ENCODE data around the gene VAMP8.

The VAMP8 gene

DNA sequence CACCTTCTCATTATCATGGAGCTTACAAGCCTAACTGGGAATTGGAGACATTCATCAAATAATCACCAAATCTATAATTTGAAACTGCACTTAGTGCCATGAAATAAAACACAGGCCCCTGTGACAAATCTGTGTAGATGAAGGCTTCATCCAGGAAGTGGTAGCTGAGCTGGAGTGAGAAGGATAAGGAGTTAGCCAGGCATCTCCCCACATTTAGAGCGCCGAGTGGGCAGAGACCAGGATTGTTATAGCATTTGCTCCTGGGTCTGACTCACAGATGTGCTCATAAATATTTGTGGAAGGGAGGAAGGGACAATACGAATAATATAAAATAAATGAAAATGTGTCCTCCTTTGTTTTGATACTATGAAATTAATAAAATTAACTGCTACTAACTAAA is 40.9 kb upstream of the VAMP8 start:
- Histone ChIP-seq H3K9me3 (ENCODE audit: control insufficient read depth, insufficient read depth, low read length) (no peaks in the 10 kb centered on the region), H3K27me3 (ENCODE audit: control insufficient read depth, low read length) (no peaks in the 10 kb centered on the region), H3K4me1 (ENCODE audit: control insufficient read depth, low read length) (peaks cover 30% of the 10 kb centered on the region), H3K27ac (ENCODE audit: low read depth, low read length) (no peak overlapping the region), H3K79me2 (ENCODE audit: control insufficient read depth, low read length) (peaks cover 53% of the 10 kb centered on the region), H3K4me2 (ENCODE audit: low read length) (peak overlapping the region; percentile 98), H4K20me1 (ENCODE audit: control insufficient read depth, insufficient read depth, low read depth, low read length) (peaks cover 19% of the 10 kb centered on the region), H3F3A (ENCODE audit: control insufficient read depth, insufficient read depth) (peaks cover 25% of the 10 kb centered on the region), H3K4me3 (ENCODE audit: low read length) (peak overlapping the region; percentile 100), H3K9me2 (replicated peaks; ENCODE audit: control insufficient read depth, low read length) (no peaks in the 10 kb centered on the region), H3K36me3 (ENCODE audit: control insufficient read depth, low read length) (peaks cover 42% of the 10 kb centered on the region)
- TF ChIP-seq EZH2phosphoT487 (IDR thresholded peaks at IDR 0.05; ENCODE audit: borderline replicate concordance, low read length) = no peak
- TF ChIP-seq, protein P1, sequence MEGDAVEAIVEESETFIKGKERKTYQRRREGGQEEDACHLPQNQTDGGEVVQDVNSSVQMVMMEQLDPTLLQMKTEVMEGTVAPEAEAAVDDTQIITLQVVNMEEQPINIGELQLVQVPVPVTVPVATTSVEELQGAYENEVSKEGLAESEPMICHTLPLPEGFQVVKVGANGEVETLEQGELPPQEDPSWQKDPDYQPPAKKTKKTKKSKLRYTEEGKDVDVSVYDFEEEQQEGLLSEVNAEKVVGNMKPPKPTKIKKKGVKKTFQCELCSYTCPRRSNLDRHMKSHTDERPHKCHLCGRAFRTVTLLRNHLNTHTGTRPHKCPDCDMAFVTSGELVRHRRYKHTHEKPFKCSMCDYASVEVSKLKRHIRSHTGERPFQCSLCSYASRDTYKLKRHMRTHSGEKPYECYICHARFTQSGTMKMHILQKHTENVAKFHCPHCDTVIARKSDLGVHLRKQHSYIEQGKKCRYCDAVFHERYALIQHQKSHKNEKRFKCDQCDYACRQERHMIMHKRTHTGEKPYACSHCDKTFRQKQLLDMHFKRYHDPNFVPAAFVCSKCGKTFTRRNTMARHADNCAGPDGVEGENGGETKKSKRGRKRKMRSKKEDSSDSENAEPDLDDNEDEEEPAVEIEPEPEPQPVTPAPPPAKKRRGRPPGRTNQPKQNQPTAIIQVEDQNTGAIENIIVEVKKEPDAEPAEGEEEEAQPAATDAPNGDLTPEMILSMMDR (IDR thresholded peaks at IDR 0.05; ENCODE audit: low read depth, low read length, poor library complexity, severe bottlenecking) = no peak

DNA sequence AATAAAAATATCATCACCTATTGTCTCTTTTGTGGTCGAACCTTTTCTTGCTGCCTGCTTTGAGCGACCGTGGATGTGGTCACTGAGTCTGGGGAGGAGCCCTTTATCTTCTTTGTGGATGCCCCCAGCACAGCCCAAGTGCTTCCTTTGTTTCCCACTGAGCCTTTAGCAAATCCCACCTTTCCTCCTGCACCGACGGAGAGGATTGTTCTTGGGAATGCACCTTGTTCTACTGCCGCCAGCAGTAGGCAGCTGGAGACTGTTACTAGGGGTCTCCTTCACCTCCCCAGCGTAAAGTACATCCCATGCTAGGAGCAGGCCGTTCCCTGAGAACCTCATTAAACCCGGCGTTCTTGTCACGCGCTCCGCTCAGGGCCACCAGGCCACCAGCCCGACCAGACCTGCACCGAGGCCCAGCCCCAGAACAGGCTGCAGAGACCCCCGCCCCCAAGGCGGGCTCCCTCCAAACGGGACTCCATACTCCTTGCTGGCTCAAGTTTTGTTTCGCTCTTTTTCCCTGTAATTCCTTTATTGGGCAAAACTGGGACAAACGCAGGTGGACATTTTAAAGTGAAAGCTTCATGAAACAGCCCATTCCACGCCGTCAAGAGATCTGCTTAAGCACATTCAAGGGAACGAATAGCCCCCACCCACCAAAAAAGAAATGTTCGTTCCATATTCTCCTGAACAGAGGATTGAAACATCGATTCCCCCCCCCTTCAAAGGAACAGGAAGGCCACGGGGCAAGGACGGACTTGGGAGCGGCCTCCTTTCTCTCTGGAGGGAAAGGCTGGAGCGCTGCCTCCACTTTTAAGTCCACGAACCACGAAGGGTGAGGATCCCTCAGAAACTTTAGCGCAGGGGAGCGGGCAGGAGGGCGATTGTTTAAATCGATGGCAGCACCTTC is 39.5 kb upstream of the VAMP8 start:
- H3K27me3 ChIP-seq (ENCODE audit: control insufficient read depth, low read length) = no peaks in the 10 kb centered on the region
- peaks cover 33% of the 10 kb centered on the region for H4K20me1 ChIP-seq (ENCODE audit: control insufficient read depth, insufficient read depth, low read depth, low read length)
- TF ChIP-seq, protein P1 (IDR thresholded peaks at IDR 0.05; ENCODE audit: low read depth, low read length, poor library complexity, severe bottlenecking) = no peak
- no peak for TF ChIP-seq EZH2phosphoT487 (IDR thresholded peaks at IDR 0.05; ENCODE audit: borderline replicate concordance, low read length)
- peaks cover 56% of the 10 kb centered on the region for H3K36me3 ChIP-seq (ENCODE audit: control insufficient read depth, low read length)
- peaks cover 39% of the 10 kb centered on the region for H3F3A ChIP-seq (ENCODE audit: control insufficient read depth, insufficient read depth)
- peak overlapping the region; percentile 98 for H3K4me2 ChIP-seq (ENCODE audit: low read length)
- H3K9me3 ChIP-seq (ENCODE audit: control insufficient read depth, insufficient read depth, low read length) = no peaks in the 10 kb centered on the region
- H3K4me3 ChIP-seq (ENCODE audit: low read length) = peak overlapping the region; percentile 100
- no peaks in the 10 kb centered on the region for H3K9me2 ChIP-seq (replicated peaks; ENCODE audit: control insufficient read depth, low read length)
- H3K27ac ChIP-seq (ENCODE audit: low read depth, low read length) = peak overlapping the region; percentile 91
- peaks cover 37% of the 10 kb centered on the region for H3K4me1 ChIP-seq (ENCODE audit: control insufficient read depth, low read length)
- H3K79me2 ChIP-seq (ENCODE audit: control insufficient read depth, low read length) = peaks cover 67% of the 10 kb centered on the region

GRCh38 chr2:85538507-85539360 is 38.7 kb upstream of the VAMP8 start, which contains the start of gene MAT2A:
TSS of gene MAT2A (plus strand) at chr2:85539168. CDS start at chr2:85539288, 120 bp downstream.
- Histone ChIP-seq H3K9me3 (ENCODE audit: control insufficient read depth, insufficient read depth, low read length) (no peaks in the 10 kb centered on the region), H3K36me3 (ENCODE audit: control insufficient read depth, low read length) (peaks cover 65% of the 10 kb centered on the region), H3K4me2 (ENCODE audit: low read length) (peak within 1 kb of the TSS; percentile 98), H4K20me1 (ENCODE audit: control insufficient read depth, insufficient read depth, low read depth, low read length) (peaks cover 34% of the 10 kb centered on the region), H3K4me1 (ENCODE audit: control insufficient read depth, low read length) (peaks cover 37% of the 10 kb centered on the region), H3F3A (ENCODE audit: control insufficient read depth, insufficient read depth) (peaks cover 45% of the 10 kb centered on the region), H3K9me2 (replicated peaks; ENCODE audit: control insufficient read depth, low read length) (no peaks in the 10 kb centered on the region), H3K27ac (ENCODE audit: low read depth, low read length) (peak within 1 kb of the TSS; percentile 91), H3K27me3 (ENCODE audit: control insufficient read depth, low read length) (no peaks in the 10 kb centered on the region), H3K4me3 (ENCODE audit: low read length) (peak within 1 kb of the TSS; percentile 100), H3K79me2 (ENCODE audit: control insufficient read depth, low read length) (peaks cover 68% of the 10 kb centered on the region)
- TF ChIP-seq EZH2phosphoT487 (IDR thresholded peaks at IDR 0.05; ENCODE audit: borderline replicate concordance, low read length) = no peak
- TF ChIP-seq, protein P1 (IDR thresholded peaks at IDR 0.05; ENCODE audit: low read depth, low read length, poor library complexity, severe bottlenecking) = peak; percentile 73

All from DOHH2 (cell line).